SJSA1 (cell line): ENCODE measurements around the gene TAS2R40. TPM values are rescaled to one million over a fixed set of nuclear protein-coding genes. Genes with fewer than 3 reads are reported as not detected.
A peak's percentile ranks its signal among the peaks of the same experiment; 100 is the strongest.

Experiments used
- DNase-seq, 2 experiments: peaks; one replicate each; pipeline ENCODE4 v3.0.0-alpha.2; 2015 to 2020; ENCODE audit warnings: low spot score in 2 of 2, low read depth in 1 of 2
- H3K27ac ChIP-seq: fragments of 250-450 bp; sonication (Bioruptor Pico); 2 replicates; pipeline ENCODE4 v1.5.1; 2020; ENCODE audit warnings: mild to moderate bottlenecking, moderate library complexity
- H3K27me3 ChIP-seq: fragments of 250-450 bp; sonication (Bioruptor Pico); replicated peaks from 2 replicates; pipeline ENCODE4 v1.5.1; 2020; ENCODE audit warnings: mild to moderate bottlenecking, moderate library complexity
- H3K36me3 ChIP-seq: fragments of 250-450 bp; sonication (Bioruptor Pico); 2 replicates; pipeline ENCODE4 v1.5.1; 2020; ENCODE audit warnings: mild to moderate bottlenecking
- H3K4me1 ChIP-seq: fragments of 250-450 bp; sonication (Bioruptor Pico); replicated peaks from 2 replicates; pipeline ENCODE4 v1.6.1; 2021; ENCODE audit warnings: mild to moderate bottlenecking
- H3K4me3 ChIP-seq: fragments of 250-450 bp; sonication (Bioruptor Pico); 2 replicates; pipeline ENCODE4 v1.5.1; 2020; ENCODE audit warnings: mild to moderate bottlenecking
- H3K9me3 ChIP-seq: fragments of 250-450 bp; sonication (Bioruptor Pico); replicated peaks from 2 replicates; pipeline ENCODE4 v1.5.1; 2020; ENCODE audit warnings: mild to moderate bottlenecking
- total RNA-seq: library from RNA; depleted of rRNA; stranded (reverse); fragments of >200 nt; shearing (Covaris generic); gene quantifications from 2 replicates; pipeline ENCODE4 v1.2.3, GENCODE V29; 2014

The TAS2R40 gene
- total RNA-seq, 1 experiment from 2014 or later: not detected

DNA sequence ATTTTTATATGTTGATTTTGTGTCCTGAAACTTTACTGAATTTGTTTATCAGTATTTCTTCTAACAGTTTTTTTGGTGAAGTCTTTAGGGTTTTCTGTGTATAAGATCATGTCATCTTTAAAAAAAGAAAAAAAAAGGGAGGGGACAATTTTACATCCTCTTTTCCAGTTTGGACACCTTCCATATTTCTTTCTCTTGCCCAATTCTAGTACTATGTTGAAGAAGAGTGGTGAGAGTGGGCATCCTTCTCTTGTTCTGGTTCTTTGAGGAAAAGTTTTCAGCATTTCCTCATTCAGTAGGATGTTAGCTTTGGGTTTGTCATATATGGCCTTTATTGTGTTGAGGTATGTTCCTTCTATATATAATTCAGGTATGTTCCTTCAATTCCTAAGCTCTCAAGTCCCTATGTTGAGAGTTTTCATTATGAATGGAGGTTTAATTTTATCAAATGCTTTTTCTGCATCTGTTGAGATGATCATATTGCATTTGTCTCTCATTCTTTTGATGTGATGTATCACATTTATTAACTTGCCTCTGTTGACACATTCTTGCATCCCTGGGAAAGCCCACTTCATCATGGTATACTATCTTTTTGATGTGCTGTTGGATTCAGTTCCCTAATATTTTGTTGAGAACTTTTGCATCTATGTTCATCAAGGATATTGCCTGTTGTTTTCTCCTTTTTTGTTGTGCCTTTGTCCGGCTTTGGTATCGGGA, 12.1 kb downstream of the TAS2R40 start:
- Histone ChIP-seq H3K27me3 (no peaks in the 10 kb centered on the region), H3K36me3 (no peaks in the 10 kb centered on the region), H3K27ac (no peak overlapping the region), H3K9me3 (no peaks in the 10 kb centered on the region), H3K4me1 (no peaks in the 10 kb centered on the region), H3K4me3 (no peak overlapping the region)
- no peak for DNase-seq

DNA sequence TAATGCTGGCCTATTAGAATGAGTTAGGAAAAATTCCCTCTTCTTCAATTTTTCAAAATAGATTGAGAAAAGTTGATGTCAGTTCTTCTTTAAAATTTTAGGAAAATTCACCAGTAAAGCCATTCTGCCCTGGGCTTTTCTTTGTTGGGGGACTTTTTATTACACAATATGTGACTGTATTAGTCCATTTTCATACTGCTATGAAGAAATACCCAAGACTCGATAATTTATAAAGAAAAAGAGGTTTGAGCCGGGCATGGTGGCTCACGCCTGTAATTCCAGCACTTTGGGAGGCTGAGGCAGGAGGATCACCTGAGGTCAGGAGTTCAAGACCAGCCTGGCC, 12.7 kb downstream of the TAS2R40 start:
- no peak for DNase-seq
- Histone ChIP-seq H3K4me1 (no peaks in the 10 kb centered on the region), H3K27me3 (no peaks in the 10 kb centered on the region), H3K9me3 (no peaks in the 10 kb centered on the region), H3K36me3 (no peaks in the 10 kb centered on the region), H3K4me3 (no peak overlapping the region), H3K27ac (no peak overlapping the region)

- H3K4me1 ChIP-seq: peaks cover 3% of the 10 kb centered on the region; the same call in 1 of the 2 replicates
- no peak for DNase-seq
- H3K4me3 ChIP-seq: no peak overlapping the region
- H3K27me3 ChIP-seq: no peaks in the 10 kb centered on the region
- H3K27ac ChIP-seq: no peak overlapping the region
- no peaks in the 10 kb centered on the region for H3K9me3 ChIP-seq
- H3K36me3 ChIP-seq: no peaks in the 10 kb centered on the region
Measured at GRCh38 chr7:143235561-143235960, 13.7 kb downstream of the TAS2R40 start.

DNA sequence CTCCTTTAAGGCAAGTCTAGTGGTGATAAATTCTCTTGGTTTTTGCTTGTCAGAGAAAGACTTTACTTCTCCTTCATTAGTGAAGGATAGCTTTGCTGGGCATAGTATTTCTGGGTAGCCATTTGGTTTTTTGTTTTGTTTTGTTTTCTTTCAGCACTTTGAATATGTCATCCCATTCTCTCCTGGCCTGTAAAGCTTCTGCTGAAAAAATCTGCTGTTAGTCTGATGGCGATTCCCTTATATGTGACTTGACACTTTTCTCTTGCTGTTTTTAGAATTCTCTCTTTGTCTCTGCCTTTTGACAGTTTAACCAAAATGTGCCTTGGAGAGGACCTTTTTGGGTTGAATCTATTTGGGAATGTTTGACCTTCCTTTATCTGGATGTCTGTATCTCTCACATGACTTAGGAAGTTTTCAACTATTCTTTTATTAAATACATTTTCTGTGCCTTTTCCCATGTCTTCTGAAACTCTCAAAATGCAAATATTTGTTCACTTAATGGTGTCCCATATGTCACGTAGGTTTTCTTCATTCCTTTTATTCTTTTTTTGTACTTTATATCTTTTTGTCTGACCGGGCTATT, 14.7 kb downstream of the TAS2R40 start:
- Histone ChIP-seq H3K36me3 (no peaks in the 10 kb centered on the region), H3K27ac (no peak overlapping the region), H3K4me1 (peaks cover 7% of the 10 kb centered on the region), H3K27me3 (no peaks in the 10 kb centered on the region), H3K4me3 (no peak overlapping the region), H3K9me3 (no peaks in the 10 kb centered on the region)
- DNase-seq: no peak

DNA sequence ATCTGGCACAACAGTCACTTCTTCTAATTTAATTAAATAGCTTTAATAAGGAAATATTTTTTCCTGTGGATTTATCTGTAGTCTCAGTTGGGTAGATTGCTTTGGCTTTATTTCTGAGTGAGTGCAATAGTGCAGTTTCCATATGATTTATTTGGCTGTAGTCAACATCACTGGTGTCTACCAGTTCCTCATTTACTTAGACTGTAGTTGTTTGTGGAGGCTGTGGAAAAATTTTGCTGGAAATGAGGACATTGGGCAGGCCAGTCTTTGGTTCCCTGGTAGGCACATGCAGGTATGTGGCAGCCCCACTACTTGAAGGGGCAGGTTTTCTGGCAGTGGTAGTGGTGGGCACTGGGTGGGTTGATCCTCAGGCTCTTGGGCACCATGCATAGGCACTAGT, 15.5 kb downstream of the TAS2R40 start:
- Histone ChIP-seq H3K27ac (no peak overlapping the region), H3K4me1 (peaks cover 7% of the 10 kb centered on the region), H3K36me3 (no peaks in the 10 kb centered on the region), H3K4me3 (no peak overlapping the region), H3K27me3 (no peaks in the 10 kb centered on the region), H3K9me3 (no peaks in the 10 kb centered on the region)
- DNase-seq: no peak

DNA sequence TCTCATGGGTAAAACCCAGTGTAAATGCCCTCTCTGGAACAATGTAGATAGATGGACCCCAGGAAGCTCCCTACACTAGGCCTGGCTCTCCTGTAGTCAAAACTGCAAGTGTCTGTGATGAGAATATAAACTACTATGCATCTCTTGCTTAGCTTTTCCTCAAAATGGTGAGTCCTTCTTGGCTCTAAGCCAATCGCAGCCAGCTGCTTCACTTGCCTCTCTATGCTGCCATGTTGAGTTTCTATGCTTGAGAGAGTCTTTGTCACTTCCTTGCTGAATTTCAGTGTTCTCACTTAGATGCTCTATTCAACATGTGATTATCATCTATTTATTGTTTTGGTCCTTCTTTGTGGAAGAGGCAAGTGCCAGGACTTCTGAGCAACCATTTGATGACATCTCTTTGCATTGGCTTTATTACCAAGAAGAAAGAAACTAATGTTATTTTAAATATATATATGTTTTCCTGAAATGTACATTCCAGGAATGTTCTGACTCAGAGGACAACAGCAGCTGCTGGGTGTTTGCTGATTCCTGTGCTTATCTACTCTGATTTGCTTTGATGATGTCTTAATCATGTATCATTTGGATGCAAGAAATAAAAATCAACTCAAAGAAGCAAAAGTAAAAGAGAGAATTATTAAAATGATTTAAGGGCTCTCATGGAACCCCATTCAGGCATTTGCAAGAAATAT, 16.6 kb downstream of the TAS2R40 start:
- DNase-seq: no peak
- Histone ChIP-seq H3K9me3 (no peaks in the 10 kb centered on the region), H3K27me3 (no peaks in the 10 kb centered on the region), H3K36me3 (no peaks in the 10 kb centered on the region), H3K4me3 (no peak overlapping the region), H3K4me1 (peaks cover 7% of the 10 kb centered on the region), H3K27ac (no peak overlapping the region)

DNA sequence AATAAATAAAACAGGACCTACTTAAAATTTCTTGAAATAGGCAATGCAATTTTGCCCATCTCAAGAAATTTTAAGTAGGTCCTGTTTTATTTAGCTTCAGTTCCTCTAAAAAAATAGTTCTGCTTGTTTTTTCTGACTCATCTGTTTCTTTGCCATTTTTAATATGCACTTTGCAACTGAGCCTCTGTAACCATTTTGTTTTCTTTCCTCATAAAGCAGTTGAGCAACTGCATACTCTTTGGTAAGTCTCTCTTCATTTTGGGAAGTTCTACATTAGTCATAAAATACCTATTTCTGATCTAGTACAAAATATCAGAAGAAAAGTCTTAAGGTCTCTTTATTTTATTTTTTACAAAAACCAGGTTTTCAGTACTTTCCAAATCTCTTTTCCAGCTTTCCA, 18.0 kb downstream of the TAS2R40 start:
- Histone ChIP-seq H3K9me3 (no peaks in the 10 kb centered on the region), H3K36me3 (no peaks in the 10 kb centered on the region), H3K27me3 (no peaks in the 10 kb centered on the region), H3K4me3 (no peak overlapping the region), H3K27ac (no peak overlapping the region), H3K4me1 (peaks cover 7% of the 10 kb centered on the region)
- no peak for DNase-seq

DNA sequence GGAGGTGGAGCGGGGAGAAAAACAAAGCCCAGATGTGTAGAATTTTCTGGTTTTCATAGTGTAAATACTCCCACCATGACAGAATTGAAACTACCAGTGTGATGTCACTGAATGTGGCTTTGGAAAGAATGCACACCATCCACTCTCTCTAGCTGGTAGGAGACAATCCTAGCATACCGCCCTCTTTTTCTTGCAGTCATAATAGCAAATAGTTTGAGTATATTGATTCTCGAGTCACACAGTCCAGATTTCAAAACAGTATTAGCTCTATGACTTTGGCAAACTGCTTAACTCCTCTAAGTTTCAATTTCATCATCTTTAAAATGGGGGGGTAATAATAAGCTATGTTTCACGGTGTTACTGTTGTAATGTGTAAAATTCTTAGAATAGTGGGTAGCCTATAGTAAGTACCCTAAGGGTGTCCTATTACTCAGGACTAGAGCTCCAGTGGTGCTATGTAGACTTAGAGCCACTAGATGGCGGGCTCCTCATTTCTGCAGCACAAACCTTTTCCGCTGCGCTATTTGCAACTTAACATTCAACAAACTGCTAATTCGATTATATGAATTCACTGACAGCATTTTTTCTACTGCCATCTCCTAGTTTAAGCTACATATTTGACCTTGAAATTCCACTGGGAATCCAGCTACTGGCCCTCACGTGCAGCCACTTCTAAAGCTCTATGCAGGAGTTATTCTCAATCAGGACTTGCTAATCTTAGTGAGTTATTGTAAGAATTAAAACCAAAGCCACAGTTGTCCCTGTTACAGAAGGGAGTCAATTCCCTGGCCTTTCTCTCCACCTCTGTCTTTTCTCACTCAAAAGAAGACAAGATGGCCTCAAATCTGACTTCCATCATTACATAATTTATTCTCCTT, 18.7 kb downstream of the TAS2R40 start:
- H3K27me3 ChIP-seq: no peaks in the 10 kb centered on the region
- peaks cover 14% of the 10 kb centered on the region for H3K4me1 ChIP-seq
- peak; percentile 56 to 80 for DNase-seq
- peak overlapping the region; percentile 29 for H3K27ac ChIP-seq
- H3K4me3 ChIP-seq: no peak overlapping the region
- no peaks in the 10 kb centered on the region for H3K9me3 ChIP-seq
- H3K36me3 ChIP-seq: no peaks in the 10 kb centered on the region

- no peaks in the 10 kb centered on the region for H3K9me3 ChIP-seq
- H3K4me1 ChIP-seq: peaks cover 15% of the 10 kb centered on the region
- no peak overlapping the region for H3K27ac ChIP-seq
- no peaks in the 10 kb centered on the region for H3K36me3 ChIP-seq
- no peak overlapping the region for H3K4me3 ChIP-seq
- DNase-seq: no peak
- H3K27me3 ChIP-seq: peaks cover 4% of the 10 kb centered on the region; the same call in 1 of the 2 replicates
Measured at GRCh38 chr7:143242306-143242705, 20.5 kb downstream of the TAS2R40 start.

DNA sequence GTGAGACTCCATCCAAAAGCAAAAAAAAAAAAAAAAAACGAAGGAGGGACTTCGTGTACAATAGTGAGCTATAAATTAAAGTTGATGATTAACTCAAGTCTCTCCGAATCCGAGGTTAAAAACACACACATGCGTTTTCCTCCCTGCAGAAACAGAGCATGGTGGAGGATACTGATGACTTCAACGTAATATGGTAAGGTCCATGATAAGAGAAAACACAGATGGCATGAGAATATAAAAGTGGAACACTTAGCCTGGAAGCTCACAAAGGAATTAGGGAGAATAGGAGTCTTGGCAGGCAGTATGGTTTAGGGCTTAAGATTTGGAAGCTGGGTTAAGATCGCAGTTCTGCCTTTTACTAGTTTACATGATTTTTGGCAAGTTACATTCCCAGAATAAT, 21.3 kb downstream of the TAS2R40 start:
- peaks cover 15% of the 10 kb centered on the region for H3K4me1 ChIP-seq
- H3K27me3 ChIP-seq: peaks cover 4% of the 10 kb centered on the region; the same call in 1 of the 2 replicates
- no peak for DNase-seq
- no peaks in the 10 kb centered on the region for H3K9me3 ChIP-seq
- no peak overlapping the region for H3K4me3 ChIP-seq
- H3K27ac ChIP-seq: no peak overlapping the region
- H3K36me3 ChIP-seq: no peaks in the 10 kb centered on the region

- H3K4me1 ChIP-seq: peaks cover 15% of the 10 kb centered on the region
- no peak overlapping the region for H3K27ac ChIP-seq
- H3K4me3 ChIP-seq: no peak overlapping the region
- no peaks in the 10 kb centered on the region for H3K9me3 ChIP-seq
- H3K27me3 ChIP-seq: peaks cover 4% of the 10 kb centered on the region; the same call in 1 of the 2 replicates
- DNase-seq: no peak
- no peaks in the 10 kb centered on the region for H3K36me3 ChIP-seq
Measured at GRCh38 chr7:143243614-143244013, 21.8 kb downstream of the TAS2R40 start.

GRCh38 chr7:143244321-143244720, 22.5 kb downstream of the TAS2R40 start:
- no peak overlapping the region for H3K27ac ChIP-seq
- peaks cover 15% of the 10 kb centered on the region for H3K4me1 ChIP-seq
- no peaks in the 10 kb centered on the region for H3K36me3 ChIP-seq
- H3K27me3 ChIP-seq: peaks cover 4% of the 10 kb centered on the region; the same call in 1 of the 2 replicates
- no peaks in the 10 kb centered on the region for H3K9me3 ChIP-seq
- H3K4me3 ChIP-seq: no peak overlapping the region
- DNase-seq: no peak

DNA sequence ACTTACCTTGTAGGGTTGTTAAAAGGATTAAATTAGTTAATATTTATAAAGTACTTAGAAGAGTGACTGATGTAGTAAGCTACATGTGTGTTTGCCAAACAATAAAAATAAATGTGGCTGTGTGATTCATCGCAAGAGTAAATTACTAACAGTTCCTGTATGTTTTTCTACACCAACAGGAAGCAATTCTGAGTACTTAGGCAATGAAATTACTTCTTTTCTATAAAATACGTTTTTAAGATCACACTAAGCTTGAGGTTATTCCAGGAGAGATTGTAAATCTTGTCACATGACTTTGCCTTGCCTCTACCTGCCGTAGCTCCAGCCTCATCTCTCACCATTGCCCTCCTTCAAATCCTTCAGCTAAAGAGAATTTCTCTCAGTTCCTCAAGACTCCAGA, 23.3 kb downstream of the TAS2R40 start:
- peaks cover 4% of the 10 kb centered on the region; the same call in 1 of the 2 replicates for H3K27me3 ChIP-seq
- peaks cover 15% of the 10 kb centered on the region for H3K4me1 ChIP-seq
- no peak overlapping the region for H3K4me3 ChIP-seq
- no peaks in the 10 kb centered on the region for H3K36me3 ChIP-seq
- H3K27ac ChIP-seq: no peak overlapping the region
- DNase-seq: peak in 1 of 2 experiments; percentile 14
- H3K9me3 ChIP-seq: no peaks in the 10 kb centered on the region
